HG02870 (cell line): Measurements from ENCODE around the gene FRRS1.

Experiments used
- ATAC-seq: cut with Tn5 transposase; IDR thresholded peaks from one replicate; pipeline ENCODE4 v1.9.1; 2021; ENCODE audit warnings: mild to moderate bottlenecking, moderate library complexity; ENCODE audit not compliant: unreplicated experiment

The FRRS1 gene

GRCh38 chr1:99680270-99680669 lies 86.2 kb downstream of the FRRS1 start:
- ATAC-seq: no peak

DNA sequence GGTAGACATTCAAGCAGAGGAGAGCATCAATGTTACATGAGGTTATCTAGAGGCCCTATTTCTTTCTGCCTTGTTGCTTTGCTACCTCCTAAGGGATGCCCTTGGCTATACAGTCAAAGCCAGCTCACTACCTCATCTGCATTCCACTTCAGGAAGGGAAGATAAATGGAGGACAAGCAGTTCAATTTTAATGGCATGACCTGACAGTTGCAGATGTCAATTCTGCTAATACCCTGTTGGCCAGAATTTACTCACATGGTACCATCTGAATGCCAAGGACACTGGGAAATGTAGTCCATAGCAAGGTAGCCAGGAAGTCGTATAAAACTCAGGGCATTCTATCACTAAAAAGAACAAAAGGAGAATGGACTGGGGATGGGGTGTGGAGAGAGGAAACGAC lies 89.0 kb downstream of the FRRS1 start:
- ATAC-seq: no peak

GRCh38 chr1:99676876-99677275 lies 89.6 kb downstream of the FRRS1 start:
- ATAC-seq: no peak

DNA sequence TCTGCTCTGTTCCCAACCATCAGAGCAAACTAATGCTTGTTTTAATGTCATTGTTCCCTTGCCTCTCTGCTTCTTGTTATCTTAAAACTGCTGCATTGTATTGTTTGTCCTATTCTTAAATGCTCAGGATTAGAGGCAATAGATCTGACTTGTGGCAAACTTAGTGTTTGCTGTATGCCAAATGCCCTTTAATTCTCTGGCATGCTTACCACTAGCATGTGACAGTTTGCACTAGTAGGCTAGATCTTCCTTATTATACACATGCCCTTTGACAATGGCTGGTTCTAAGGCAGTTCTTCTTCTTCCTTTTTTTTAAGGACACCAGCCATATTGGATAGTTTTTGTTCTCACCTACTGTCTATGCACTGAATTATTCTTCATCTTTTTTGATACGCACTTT lies 90.4 kb downstream of the FRRS1 start:
- no peak for ATAC-seq

DNA sequence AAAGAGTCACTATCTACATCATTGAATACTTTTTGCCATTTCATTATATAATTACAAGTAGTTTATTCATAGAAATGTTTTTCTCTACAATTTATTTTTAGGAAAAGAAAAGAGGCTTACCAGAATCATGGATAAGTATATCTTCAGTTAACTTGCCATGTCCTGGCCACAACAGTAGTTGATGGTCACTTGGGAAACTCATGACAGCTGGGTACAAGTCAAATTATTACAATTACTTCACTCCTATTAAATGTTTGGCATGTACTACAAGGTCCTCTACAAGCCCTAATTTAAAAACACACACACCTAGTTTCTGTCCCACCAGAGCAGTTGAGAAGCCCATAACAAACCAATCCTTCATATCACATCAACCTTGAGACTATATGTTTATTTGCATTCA lies 91.1 kb downstream of the FRRS1 start:
- no peak for ATAC-seq

DNA sequence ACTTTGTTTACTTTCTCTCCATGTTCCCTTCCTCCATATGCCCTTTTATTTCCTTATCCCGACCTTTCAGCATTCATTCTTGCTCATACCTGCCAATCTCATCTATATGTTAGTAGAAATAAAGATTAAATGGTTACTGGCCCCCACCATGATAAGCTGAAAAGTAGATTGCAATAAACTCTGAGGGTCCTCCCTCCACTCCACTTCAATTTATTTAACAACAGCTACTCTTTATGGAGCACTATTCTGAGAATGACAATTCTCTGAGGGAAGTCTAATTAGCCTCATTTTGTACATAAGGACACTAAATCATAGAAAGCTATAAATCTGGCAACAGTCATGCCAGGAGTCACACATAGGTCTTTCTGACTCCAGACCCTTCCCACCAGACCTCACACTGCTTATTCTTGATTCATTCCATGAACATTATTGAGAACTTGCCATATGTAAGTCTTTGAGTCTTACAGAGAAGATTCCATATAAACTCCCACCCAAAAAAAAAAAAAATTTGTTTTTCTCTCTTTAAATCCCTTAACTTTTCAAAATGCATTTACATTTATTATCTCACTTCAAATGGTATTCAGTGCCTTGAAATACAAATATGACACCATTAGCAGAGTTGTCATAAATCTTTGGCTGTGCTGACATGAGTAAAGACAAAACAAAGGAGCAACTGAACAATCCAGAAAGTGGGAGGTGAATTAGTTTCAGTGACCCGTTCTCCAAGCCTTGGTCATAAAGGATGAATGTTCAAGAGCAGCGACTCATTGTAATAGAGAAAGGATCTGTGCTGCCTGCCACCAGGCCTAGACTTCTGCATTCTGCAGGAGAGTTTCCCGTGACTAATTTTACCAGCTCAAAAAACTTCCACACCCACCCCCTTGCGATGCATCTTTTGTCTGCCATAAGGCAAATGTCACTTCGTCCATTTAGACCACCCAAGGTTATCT lies 92.0 kb downstream of the FRRS1 start:
- no peak for ATAC-seq

DNA sequence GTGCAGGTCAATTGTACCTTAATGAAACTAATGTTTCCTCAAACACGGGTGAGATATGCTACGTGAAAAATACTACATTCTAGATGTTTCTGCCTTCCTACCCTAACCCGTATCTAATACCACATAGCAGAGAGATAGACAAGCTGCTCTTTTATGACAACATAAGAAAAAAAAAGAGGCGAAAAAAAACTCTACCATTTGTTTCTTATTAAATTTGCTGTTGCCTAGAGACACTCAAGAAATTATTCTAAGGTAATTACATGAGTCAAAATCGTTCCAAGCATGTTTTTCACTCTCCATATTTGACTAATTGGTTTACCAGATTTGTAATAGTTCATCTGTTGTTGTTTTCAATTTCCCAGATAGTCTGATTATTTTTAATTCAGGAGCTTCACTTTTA lies 93.1 kb downstream of the FRRS1 start:
- ATAC-seq: no peak

- ATAC-seq: no peak
Measured at GRCh38 chr1:99672530-99673213, 93.8 kb downstream of the FRRS1 start.

- ATAC-seq: no peak
Measured at GRCh38 chr1:99672038-99672437, 94.4 kb downstream of the FRRS1 start.

- no peak for ATAC-seq
Measured at GRCh38 chr1:99670583-99670982, 95.9 kb downstream of the FRRS1 start.

- ATAC-seq: no peak
Measured at GRCh38 chr1:99669821-99670220, 96.6 kb downstream of the FRRS1 start.

DNA sequence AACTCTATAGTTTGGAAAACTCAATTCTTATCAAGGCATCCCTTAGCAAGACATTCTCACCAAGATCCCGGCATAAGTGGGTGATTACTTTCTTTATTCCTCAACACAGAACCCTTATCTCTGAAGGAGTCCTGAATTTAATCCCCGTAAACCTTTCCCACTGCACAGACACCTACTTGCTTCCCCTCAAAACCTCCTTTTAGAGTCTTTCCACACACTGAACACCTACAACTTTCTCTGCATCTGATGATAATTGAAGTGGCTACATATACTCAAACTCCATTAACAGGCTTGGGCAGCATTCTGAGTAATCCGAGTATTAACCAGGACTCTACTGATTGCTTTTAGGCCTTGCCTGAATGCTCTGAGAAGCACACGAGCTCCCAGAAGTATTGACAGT lies 97.1 kb downstream of the FRRS1 start:
- no peak for ATAC-seq

- no peak for ATAC-seq
Measured at GRCh38 chr1:99665212-99665611, 101.2 kb downstream of the FRRS1 start.

- ATAC-seq: no peak
Measured at GRCh38 chr1:99663501-99663900, 102.9 kb downstream of the FRRS1 start.

DNA sequence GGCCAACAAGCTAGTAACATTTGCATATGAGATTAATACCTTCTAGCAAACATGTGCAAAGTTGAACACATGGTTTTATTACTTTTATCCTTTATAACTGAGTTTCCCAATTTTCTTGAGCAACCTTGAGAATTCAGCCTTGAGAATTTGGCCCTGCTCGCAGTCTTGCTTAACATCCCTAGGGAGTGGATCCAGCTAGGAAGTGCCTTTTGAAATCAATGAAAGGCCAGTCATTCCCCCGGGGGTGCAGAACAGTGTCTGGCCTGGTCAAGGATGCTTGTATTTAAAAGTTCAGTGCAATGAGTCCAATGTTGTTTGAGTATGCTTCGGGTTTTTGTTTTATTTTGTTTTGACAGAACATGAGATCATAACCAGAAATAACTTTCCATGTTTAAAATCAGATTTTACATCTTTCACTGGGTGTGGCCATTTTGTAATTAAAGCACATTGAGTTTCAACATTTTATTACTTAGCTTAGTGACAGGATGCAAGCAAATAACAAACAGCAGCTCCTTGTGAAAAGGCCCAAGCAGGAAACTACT lies 103.8 kb downstream of the FRRS1 start:
- ATAC-seq: no peak

GRCh38 chr1:99661780-99662179 lies 104.7 kb downstream of the FRRS1 start:
- ATAC-seq: no peak

DNA sequence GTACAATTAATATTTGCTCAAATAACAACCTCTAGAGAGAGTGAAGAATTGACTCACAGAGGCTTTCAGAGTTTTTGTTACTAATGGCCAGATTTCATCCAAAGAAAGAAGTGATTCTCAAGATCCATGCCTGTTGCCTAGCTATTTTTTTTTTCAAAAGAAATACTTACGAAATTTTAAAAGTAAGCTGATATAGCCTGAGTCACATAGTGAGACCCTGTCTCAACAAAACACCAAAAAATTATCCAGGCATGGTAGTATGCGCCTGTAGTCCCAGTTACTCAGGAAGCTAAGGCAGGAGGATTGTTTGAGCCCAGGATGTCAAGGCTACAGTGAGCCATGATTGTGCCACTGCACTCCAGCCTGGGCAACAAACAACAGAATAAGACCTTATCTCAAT lies 105.9 kb downstream of the FRRS1 start:
- no peak for ATAC-seq

DNA sequence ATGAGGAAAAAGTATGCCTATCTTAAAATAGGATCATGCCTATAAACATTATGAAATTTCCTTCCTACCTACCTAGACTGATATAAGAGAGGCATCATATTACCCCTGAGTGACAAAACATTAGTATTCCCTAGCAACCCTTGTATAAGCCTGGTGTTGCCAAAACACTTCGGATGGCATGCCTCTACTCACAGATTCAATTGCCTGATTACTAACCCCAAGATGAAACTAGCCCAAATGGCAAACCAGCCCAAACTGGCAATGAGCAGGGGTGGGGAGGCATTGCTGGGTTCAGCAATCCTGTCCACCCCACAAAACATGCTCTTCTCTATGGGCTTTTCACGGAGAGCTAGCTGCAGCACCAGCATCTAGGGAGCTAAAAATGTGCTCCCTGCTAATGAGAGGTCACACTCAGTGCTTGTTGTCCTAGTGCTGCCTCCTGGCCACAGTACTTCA lies 106.7 kb downstream of the FRRS1 start:
- no peak for ATAC-seq
